Astrocyte (in vitro differentiated cells and primary cell): ENCODE measurements around the gene PIH1D1. TPM values are rescaled to one million over a fixed set of nuclear protein-coding genes. Genes with fewer than 3 reads are reported as not detected.

Experiments used
- DNase-seq: peaks from one replicate; pipeline ENCODE4 v3.0.0-alpha.2; 2010; ENCODE audit warnings: low read depth
- FAIRE-seq: peaks from 2 replicates; lab custom pipeline; 2011; peaks lifted over from hg19 to GRCh38; lab: Jason Lieb, UNC
- H2AFZ ChIP-seq: 2 replicates; pipeline ENCODE4 v1.6.0; 2012; ENCODE audit warnings: low read depth, low read length, inconsistent platforms
- H3K27ac ChIP-seq: 2 replicates; pipeline ENCODE4 v1.5.1; 2011; ENCODE audit warnings: low read depth, low read length, inconsistent platforms
- H3K27me3 ChIP-seq: 2 replicates; pipeline ENCODE4 v1.6.0; 2011; ENCODE audit warnings: low read length, inconsistent platforms; ENCODE audit not compliant: insufficient read depth
- H3K36me3 ChIP-seq: 2 replicates; pipeline ENCODE4 v1.5.1; 2011; ENCODE audit warnings: low read length, inconsistent platforms; ENCODE audit not compliant: insufficient read depth
- H3K4me1 ChIP-seq: 2 replicates; pipeline ENCODE4 v1.5.1; 2011; ENCODE audit warnings: low read length, inconsistent platforms; ENCODE audit not compliant: insufficient read depth
- H3K4me2 ChIP-seq: 2 replicates; pipeline ENCODE4 v1.6.0; 2012; ENCODE audit warnings: low read length, inconsistent platforms
- H3K4me3 ChIP-seq: 2 replicates; pipeline ENCODE4 v1.5.1; 2011; ENCODE audit warnings: low read depth, mild to moderate bottlenecking, low read length, inconsistent platforms; ENCODE audit not compliant: insufficient read depth
- H3K79me2 ChIP-seq: 2 replicates; pipeline ENCODE4 v1.6.0; 2012; ENCODE audit warnings: mild to moderate bottlenecking, low read length, inconsistent platforms; ENCODE audit not compliant: insufficient read depth
- H3K9ac ChIP-seq: 2 replicates; pipeline ENCODE4 v1.6.0; 2012; ENCODE audit warnings: mild to moderate bottlenecking, low read length, inconsistent platforms
- H3K9me3 ChIP-seq: 2 replicates; pipeline ENCODE4 v1.5.1; 2012; ENCODE audit warnings: low read depth, mild to moderate bottlenecking, low read length, inconsistent platforms; ENCODE audit not compliant: insufficient read depth
- H4K20me1 ChIP-seq: 2 replicates; pipeline ENCODE4 v1.6.0; 2012; ENCODE audit warnings: low read length, inconsistent platforms; ENCODE audit not compliant: insufficient read depth
- H3K27ac Mint-ChIP-seq: one replicate; pipeline ENCODE4 v1.8.0; 2021; ENCODE audit warnings: mild to moderate bottlenecking, mixed read lengths; ENCODE audit not compliant: unreplicated experiment
- H3K27me3 Mint-ChIP-seq: one replicate; pipeline ENCODE4 v1.8.0; 2021; ENCODE audit warnings: low read depth, mixed read lengths; ENCODE audit not compliant: unreplicated experiment
- H3K36me3 Mint-ChIP-seq: one replicate; pipeline ENCODE4 v1.8.0; 2021; ENCODE audit warnings: low read depth, mixed read lengths; ENCODE audit not compliant: unreplicated experiment
- H3K4me1 Mint-ChIP-seq: one replicate; pipeline ENCODE4 v1.8.0; 2021; ENCODE audit warnings: low read depth, mixed read lengths; ENCODE audit not compliant: unreplicated experiment
- H3K4me3 Mint-ChIP-seq: one replicate; pipeline ENCODE4 v1.8.0; 2021; ENCODE audit warnings: mild to moderate bottlenecking, moderate library complexity, mixed read lengths; ENCODE audit not compliant: unreplicated experiment
- H3K9me3 Mint-ChIP-seq: one replicate; pipeline ENCODE4 v1.8.0; 2021; ENCODE audit warnings: mild to moderate bottlenecking, mixed read lengths; ENCODE audit not compliant: unreplicated experiment
- EZH2 ChIP-seq: IDR thresholded peaks from 2 replicates; pipeline ENCODE4 v1.6.1; 2012; ENCODE audit warnings: mild to moderate bottlenecking, low read length, inconsistent platforms; ENCODE audit not compliant: insufficient read depth
- total RNA-seq: library from RNA; stranded (reverse); gene quantifications from 2 replicates; pipeline ENCODE4 v1.2.1, GENCODE V29; 2021
- TF ChIP-seq, protein P1 (sequence below): IDR thresholded peaks from 2 replicates; pipeline ENCODE4 v1.5.1; 2011; ENCODE audit warnings: low read depth, mild to moderate bottlenecking, inconsistent platforms, low read length, moderate library complexity; ENCODE audit not compliant: insufficient read depth

Gene PIH1D1
- total RNA-seq, 1 donor from 2014 or later: 61.3 TPM

DNA sequence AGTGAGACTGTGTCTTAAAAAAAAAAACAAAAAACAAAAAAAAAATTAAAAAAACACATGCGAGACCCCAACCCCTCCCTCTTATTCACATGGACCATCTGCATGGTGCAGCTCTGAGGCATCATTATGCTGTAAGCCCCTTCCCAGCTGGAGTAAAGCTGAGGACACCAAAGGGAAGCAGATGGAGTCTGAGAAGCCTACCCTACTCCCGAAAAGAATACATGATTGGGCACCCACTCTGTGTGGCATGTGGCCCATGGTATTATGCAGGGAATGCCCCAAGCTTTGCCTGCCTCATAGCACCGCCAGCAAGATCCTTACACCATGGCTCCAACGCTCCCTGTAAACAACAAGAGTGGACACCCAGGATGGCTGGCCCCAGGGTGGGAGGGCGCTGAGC is 33.1 kb downstream of the PIH1D1 start:
- Mint-ChIP-seq H3K27ac (no peak overlapping the region), H3K4me3 (no peak overlapping the region), H3K27me3 (peaks cover 79% of the 10 kb centered on the region), H3K4me1 (peaks cover 4% of the 10 kb centered on the region), H3K36me3 (peaks cover 3% of the 10 kb centered on the region), H3K9me3 (no peaks in the 10 kb centered on the region)
- no peak for FAIRE-seq
- no peak overlapping the region for H3K4me2 ChIP-seq
- H3K27me3 ChIP-seq: peaks cover 61% of the 10 kb centered on the region
- no peak for DNase-seq
- H3K4me3 ChIP-seq: no peak overlapping the region
- no peak overlapping the region for H2AFZ ChIP-seq
- no peaks in the 10 kb centered on the region for H3K36me3 ChIP-seq
- no peak overlapping the region for H3K27ac ChIP-seq
- H4K20me1 ChIP-seq: peaks cover 7% of the 10 kb centered on the region
- H3K9ac ChIP-seq: no peak overlapping the region
- no peaks in the 10 kb centered on the region for H3K79me2 ChIP-seq
- no peaks in the 10 kb centered on the region for H3K9me3 ChIP-seq
- TF ChIP-seq EZH2: no peak
- TF ChIP-seq, protein P1, sequence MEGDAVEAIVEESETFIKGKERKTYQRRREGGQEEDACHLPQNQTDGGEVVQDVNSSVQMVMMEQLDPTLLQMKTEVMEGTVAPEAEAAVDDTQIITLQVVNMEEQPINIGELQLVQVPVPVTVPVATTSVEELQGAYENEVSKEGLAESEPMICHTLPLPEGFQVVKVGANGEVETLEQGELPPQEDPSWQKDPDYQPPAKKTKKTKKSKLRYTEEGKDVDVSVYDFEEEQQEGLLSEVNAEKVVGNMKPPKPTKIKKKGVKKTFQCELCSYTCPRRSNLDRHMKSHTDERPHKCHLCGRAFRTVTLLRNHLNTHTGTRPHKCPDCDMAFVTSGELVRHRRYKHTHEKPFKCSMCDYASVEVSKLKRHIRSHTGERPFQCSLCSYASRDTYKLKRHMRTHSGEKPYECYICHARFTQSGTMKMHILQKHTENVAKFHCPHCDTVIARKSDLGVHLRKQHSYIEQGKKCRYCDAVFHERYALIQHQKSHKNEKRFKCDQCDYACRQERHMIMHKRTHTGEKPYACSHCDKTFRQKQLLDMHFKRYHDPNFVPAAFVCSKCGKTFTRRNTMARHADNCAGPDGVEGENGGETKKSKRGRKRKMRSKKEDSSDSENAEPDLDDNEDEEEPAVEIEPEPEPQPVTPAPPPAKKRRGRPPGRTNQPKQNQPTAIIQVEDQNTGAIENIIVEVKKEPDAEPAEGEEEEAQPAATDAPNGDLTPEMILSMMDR: no peak
- H3K4me1 ChIP-seq: peaks cover 4% of the 10 kb centered on the region

DNA sequence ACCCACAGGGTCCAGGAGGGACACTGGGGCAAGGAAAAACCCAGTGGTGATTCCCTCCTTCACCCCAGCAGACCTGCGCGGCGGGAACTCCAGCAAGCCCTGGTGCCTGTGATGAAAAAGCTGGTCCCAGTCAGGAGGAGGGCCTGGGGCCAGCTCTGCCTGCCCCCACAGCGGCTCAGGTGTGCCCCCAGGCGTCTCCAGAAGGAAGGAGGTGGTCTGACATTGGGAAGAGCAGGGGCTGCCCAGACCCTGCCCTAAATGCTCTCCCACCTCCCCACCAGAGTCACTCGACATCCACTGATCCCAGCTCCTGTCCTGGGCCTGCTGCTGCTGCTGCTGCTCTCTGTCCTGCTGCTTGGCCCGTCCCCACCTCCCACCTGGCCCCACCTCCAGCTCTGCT is 34.5 kb downstream of the PIH1D1 start:
- peaks cover 82% of the 10 kb centered on the region for H3K27me3 Mint-ChIP-seq

DNA sequence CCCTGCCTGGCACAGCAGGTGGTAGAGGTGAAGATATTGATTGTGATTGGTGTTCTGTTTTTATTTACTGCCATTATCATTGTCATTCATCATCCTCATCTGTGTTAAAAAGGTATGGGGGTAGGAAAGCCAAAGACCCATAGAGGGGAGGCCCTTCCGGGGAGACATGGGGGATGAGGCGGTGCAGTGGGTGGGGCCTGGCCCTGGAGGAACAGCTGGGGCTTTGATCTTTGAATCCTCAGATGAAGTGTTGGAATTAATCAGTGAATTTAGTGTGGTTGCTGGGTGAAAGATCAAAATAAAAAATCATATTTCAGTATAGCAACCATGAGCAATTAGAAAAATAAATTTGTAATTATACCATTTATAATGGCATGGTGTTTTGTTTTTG is 35.8 kb downstream of the PIH1D1 start:
- no peaks in the 10 kb centered on the region for H4K20me1 ChIP-seq
- H3K4me3 Mint-ChIP-seq: no peak overlapping the region
- H3K4me1 ChIP-seq: no peaks in the 10 kb centered on the region
- no peaks in the 10 kb centered on the region for H3K9me3 ChIP-seq
- H3K9me3 Mint-ChIP-seq: no peaks in the 10 kb centered on the region
- FAIRE-seq (no peak), DNase-seq (no peak)
- H3K4me2 ChIP-seq: no peak overlapping the region
- peaks cover 80% of the 10 kb centered on the region for H3K27me3 Mint-ChIP-seq
- H2AFZ ChIP-seq: no peak overlapping the region
- H3K4me3 ChIP-seq: no peak overlapping the region
- H3K36me3 ChIP-seq: no peaks in the 10 kb centered on the region
- H3K79me2 ChIP-seq: no peaks in the 10 kb centered on the region
- H3K4me1 Mint-ChIP-seq: no peaks in the 10 kb centered on the region
- TF ChIP-seq EZH2: no peak
- TF ChIP-seq, protein P1: no peak
- no peak overlapping the region for H3K9ac ChIP-seq
- H3K27ac ChIP-seq: no peak overlapping the region
- H3K27ac Mint-ChIP-seq: no peak overlapping the region
- H3K36me3 Mint-ChIP-seq: no peaks in the 10 kb centered on the region
- peaks cover 36% of the 10 kb centered on the region for H3K27me3 ChIP-seq

More for the DNA sequence above, 34.5 kb downstream of the PIH1D1 start:
- Histone ChIP-seq H4K20me1 (peaks cover 7% of the 10 kb centered on the region), H3K36me3 (no peaks in the 10 kb centered on the region), H3K27ac (no peak overlapping the region), H3K4me1 (no peaks in the 10 kb centered on the region), H3K4me2 (no peak overlapping the region), H3K9ac (no peak overlapping the region), H3K9me3 (no peaks in the 10 kb centered on the region), H3K4me3 (no peak overlapping the region), H3K27me3 (peaks cover 47% of the 10 kb centered on the region), H2AFZ (no peak overlapping the region), H3K79me2 (no peaks in the 10 kb centered on the region)
- peaks cover 3% of the 10 kb centered on the region for H3K36me3 Mint-ChIP-seq
- peaks cover 4% of the 10 kb centered on the region for H3K4me1 Mint-ChIP-seq
- TF ChIP-seq, protein P1: no peak
- TF ChIP-seq EZH2: no peak
- FAIRE-seq (no peak), DNase-seq (no peak)
- H3K27ac Mint-ChIP-seq: no peak overlapping the region
- no peak overlapping the region for H3K4me3 Mint-ChIP-seq
- no peaks in the 10 kb centered on the region for H3K9me3 Mint-ChIP-seq
